HEK293T (cell line): ENCODE results near the gene DMAC2L.

Source experiments
- CTCF ChIA-PET: fragments of 350-600 bp; formaldehyde crosslinking; extraction: SDS; loops from one replicate; lab custom pipeline; 2021; ENCODE audit warnings: antibody characterized with exemption, inconsistent platforms; lab: Yijun Ruan, JAX
- POLR2A ChIA-PET: fragments of 350-600 bp; formaldehyde crosslinking; extraction: SDS; loops from one replicate; lab custom pipeline; 2020; ENCODE audit warnings: antibody characterized with exemption, inconsistent platforms; lab: Yijun Ruan, JAX
- DNase-seq: peaks from one replicate; pipeline ENCODE4 v3.0.0; 2012; ENCODE audit warnings: mixed read lengths; ENCODE audit errors: extremely low spot score
- ARNT ChIP-seq: fragments of 450-650 bp; IDR thresholded peaks from 2 replicates; pipeline ENCODE4 v1.6.1; 2017; ENCODE audit warnings: mild to moderate bottlenecking
- BHLHE40 ChIP-seq: fragments of 450-650 bp; IDR thresholded peaks from 2 replicates; pipeline ENCODE4 v1.6.1; 2016; ENCODE audit warnings: mild to moderate bottlenecking, moderate library complexity, borderline replicate concordance
- CTBP1 ChIP-seq: fragments of 450-650 bp; IDR thresholded peaks from 2 replicates; pipeline ENCODE4 v1.6.1; 2016; ENCODE audit warnings: borderline replicate concordance
- ELF4 ChIP-seq: fragments of 450-650 bp; IDR thresholded peaks from 2 replicates; pipeline ENCODE4 v1.6.1; 2017; ENCODE audit warnings: antibody characterized with exemption
- FOXA1 ChIP-seq: fragments of 450-650 bp; IDR thresholded peaks from 2 replicates; pipeline ENCODE4 v1.6.1; 2016; ENCODE audit warnings: mild to moderate bottlenecking
- FOXK2 ChIP-seq: fragments of 450-650 bp; IDR thresholded peaks from 2 replicates; pipeline ENCODE4 v1.6.1; 2016; ENCODE audit warnings: mild to moderate bottlenecking
- FOXM1 ChIP-seq: fragments of 450-650 bp; IDR thresholded peaks from 2 replicates; pipeline ENCODE4 v1.6.1; 2017; ENCODE audit warnings: mild to moderate bottlenecking, borderline replicate concordance
- HDGF ChIP-seq: fragments of 450-650 bp; IDR thresholded peaks from 2 replicates; pipeline ENCODE4 v1.6.1; 2017; ENCODE audit warnings: antibody characterized with exemption, borderline replicate concordance
- L3MBTL2 ChIP-seq: fragments of 450-650 bp; conservative IDR thresholded peaks from 2 replicates; pipeline ENCODE4 v1.6.1; 2016; ENCODE audit warnings: mild to moderate bottlenecking
- LEF1 ChIP-seq: fragments of 450-650 bp; IDR thresholded peaks from 2 replicates; pipeline ENCODE4 v1.6.1; 2017; ENCODE audit warnings: mild to moderate bottlenecking, borderline replicate concordance
- NFRKB ChIP-seq: fragments of 450-650 bp; IDR thresholded peaks from 2 replicates; pipeline ENCODE4 v1.6.1; 2016; ENCODE audit warnings: mild to moderate bottlenecking, moderate library complexity
- PKNOX1 ChIP-seq: fragments of 450-650 bp; IDR thresholded peaks from 2 replicates; pipeline ENCODE4 v1.6.1; 2016
- SP1 ChIP-seq: fragments of 450-650 bp; IDR thresholded peaks from 2 replicates; pipeline ENCODE4 v1.6.1; 2017
- SUZ12 ChIP-seq: fragments of 450-650 bp; IDR thresholded peaks from 2 replicates; pipeline ENCODE4 v1.6.1; 2016; ENCODE audit warnings: mild to moderate bottlenecking
- TARDBP ChIP-seq: fragments of 450-650 bp; IDR thresholded peaks from 2 replicates; pipeline ENCODE4 v1.6.1; 2016
- ZNF384 ChIP-seq: fragments of 450-650 bp; IDR thresholded peaks from 2 replicates; pipeline ENCODE4 v1.6.1; 2016

DMAC2L gene

GRCh38 chr14:50318031-50318626 is 6.0 kb downstream of the DMAC2L start:
- CTCF ChIA-PET, result interaction anchor here (0.6 kb wide), 1 partner anchor 210 kb away, joined by 3 read pairs; no protein-coding TSS in a partner anchor
- TF ChIP-seq CTBP1 (no peak), L3MBTL2 (no peak), PKNOX1 (no peak), LEF1 (no peak), ELF4 (no peak), HDGF (no peak)
- DNase-seq, result no peak
- POLR2A ChIA-PET, result no interaction called here

- TF ChIP-seq FOXK2 (no peak), ARNT (no peak), HDGF (no peak), ZNF384 (no peak), PKNOX1 (no peak), FOXM1 (no peak)
- no peak for DNase-seq
- ChIA-PET CTCF (interaction anchor here (0.6 to 1.9 kb wide), 2 partner anchors 225 to 456 kb away, joined by 4 read pairs; no protein-coding TSS in a partner anchor), POLR2A (no interaction called here)
Measured at GRCh38 chr14:50319293-50319692, 7.2 kb downstream of the DMAC2L start.

- no peak for DNase-seq
- TF ChIP-seq ELF4 (no peak), NFRKB (no peak), FOXM1 (no peak), ZNF384 (no peak)
- ChIA-PET CTCF (interaction anchor here (0.6 to 1.9 kb wide), 4 partner anchors 11 to 455 kb away, joined by 3 to 10 read pairs (median 6); no protein-coding TSS in a partner anchor), POLR2A (no interaction called here)
Measured at GRCh38 chr14:50319721-50320120, 7.6 kb downstream of the DMAC2L start.

- POLR2A ChIA-PET, result interaction anchor here (3.9 kb wide), 1 partner anchor 8 kb away, joined by 35 read pairs; the partner anchor contains the start of genes DMAC2L and L2HGDH
- DNase-seq, result no peak
- no peak for TF ChIP-seq FOXA1
- TF ChIP-seq LEF1, result no peak
- TF ChIP-seq NFRKB, result no peak
- no peak for TF ChIP-seq PKNOX1
- TF ChIP-seq ZNF384, result no peak
- no peak for TF ChIP-seq HDGF
- TF ChIP-seq L3MBTL2, result no peak
- no peak for TF ChIP-seq CTBP1
- TF ChIP-seq BHLHE40, result no peak
- TF ChIP-seq SUZ12, result no peak
- no peak for TF ChIP-seq FOXK2
- CTCF ChIA-PET, result interaction anchor here (0.6 to 1.9 kb wide), 11 partner anchors 8 to 455 kb away, joined by 3 to 10 read pairs (median 5); partner anchors contain the start of genes DMAC2L and L2HGDH
Measured at GRCh38 chr14:50320283-50320682, 8.2 kb downstream of the DMAC2L start.

- ChIA-PET POLR2A (interaction anchor here (0.9 to 3.9 kb wide), 2 partner anchors 9 kb away, joined by 3 to 35 read pairs; partner anchors contain the start of genes DMAC2L and L2HGDH), CTCF (interaction anchor here (0.6 to 1.9 kb wide), 14 partner anchors 8 to 454 kb away, joined by 3 to 10 read pairs (median 4); partner anchors contain the start of genes DMAC2L and L2HGDH)
- peak; percentile 58; the same call in 1 of the 2 replicates for TF ChIP-seq PKNOX1
- no peak for TF ChIP-seq ZNF384
- TF ChIP-seq ELF4, result 0 out of 2 replicates have a peak, but pooled peaks have one; percentile 8
- no peak for TF ChIP-seq BHLHE40
- DNase-seq, result peak; percentile 74
Measured at GRCh38 chr14:50321009-50321660, 9.0 kb downstream of the DMAC2L start.

GRCh38 chr14:50331596-50331995 is 19.5 kb downstream of the DMAC2L start:
- ChIA-PET CTCF (interaction anchor here (0.6 to 1.8 kb wide), 2 partner anchors 11 to 529 kb away, joined by 5 to 7 read pairs; no protein-coding TSS in a partner anchor), POLR2A (interaction anchor here (1.0 kb wide), 1 partner anchor 19 kb away, joined by 6 read pairs; the partner anchor contains the start of genes DMAC2L and L2HGDH)
- DNase-seq, result no peak
- no peak for TF ChIP-seq FOXA1
- no peak for TF ChIP-seq BHLHE40
- no peak for TF ChIP-seq TARDBP
- TF ChIP-seq PKNOX1, result no peak
- no peak for TF ChIP-seq HDGF
- TF ChIP-seq ELF4, result no peak
- no peak for TF ChIP-seq CTBP1
- no peak for TF ChIP-seq SUZ12
- TF ChIP-seq SP1, result no peak
- no peak for TF ChIP-seq ZNF384
- TF ChIP-seq L3MBTL2, result no peak
- TF ChIP-seq LEF1, result no peak
- TF ChIP-seq FOXK2, result no peak
- TF ChIP-seq FOXM1, result no peak
- no peak for TF ChIP-seq NFRKB
